WERI-Rb-1 (cell line): ENCODE measurements around the gene NKX2-2.

Experiments
- DNase-seq: peaks from one replicate; pipeline ENCODE4 v3.0.0-alpha.2; 2020
- H3K27ac ChIP-seq: fragments of 250-450 bp; sonication (Bioruptor Pico); 2 replicates; pipeline ENCODE4 v1.5.1; 2020; ENCODE audit warnings: mild to moderate bottlenecking, moderate library complexity
- H3K27me3 ChIP-seq: fragments of 250-450 bp; sonication (Bioruptor Pico); 2 replicates; pipeline ENCODE4 v1.5.1; 2021; ENCODE audit warnings: mild to moderate bottlenecking, low read depth, moderate library complexity; ENCODE audit not compliant: insufficient read depth, severe bottlenecking
- H3K36me3 ChIP-seq: fragments of 250-450 bp; sonication (Bioruptor Pico); 2 replicates; pipeline ENCODE4 v1.5.1; 2020; ENCODE audit warnings: mild to moderate bottlenecking, moderate library complexity
- H3K4me3 ChIP-seq: 2 replicates; pipeline ENCODE4 v1.5.1; 2011; ENCODE audit warnings: low read depth, mild to moderate bottlenecking, control low read depth, low read length
- H3K9me3 ChIP-seq: fragments of 250-450 bp; sonication (Bioruptor Pico); 2 replicates; pipeline ENCODE4 v1.5.1; 2021; ENCODE audit warnings: mild to moderate bottlenecking, moderate library complexity; ENCODE audit not compliant: severe bottlenecking
- CTCF ChIP-seq: IDR thresholded peaks from 2 replicates; pipeline ENCODE4 v1.5.1; 2011; ENCODE audit warnings: low read depth, mild to moderate bottlenecking, control low read depth, inconsistent platforms, low read length

Gene NKX2-2

GRCh38 chr20:21521596-21522480 is 8.0 kb upstream of the NKX2-2 start:
- no peak for TF ChIP-seq CTCF
- Histone ChIP-seq H3K27me3 (peaks cover 92% of the 10 kb centered on the region), H3K9me3 (peaks cover 33% of the 10 kb centered on the region), H3K36me3 (no peaks in the 10 kb centered on the region), H3K4me3 (no peak overlapping the region), H3K27ac (no peak overlapping the region)
- no peak for DNase-seq

GRCh38 chr20:21520702-21521595 is 7.1 kb upstream of the NKX2-2 start:
- DNase-seq: no peak
- no peak for TF ChIP-seq CTCF
- no peak overlapping the region for H3K4me3 ChIP-seq
- H3K27me3 ChIP-seq: peaks cover 95% of the 10 kb centered on the region
- no peak overlapping the region for H3K27ac ChIP-seq
- peaks cover 33% of the 10 kb centered on the region for H3K9me3 ChIP-seq
- H3K36me3 ChIP-seq: no peaks in the 10 kb centered on the region

DNA sequence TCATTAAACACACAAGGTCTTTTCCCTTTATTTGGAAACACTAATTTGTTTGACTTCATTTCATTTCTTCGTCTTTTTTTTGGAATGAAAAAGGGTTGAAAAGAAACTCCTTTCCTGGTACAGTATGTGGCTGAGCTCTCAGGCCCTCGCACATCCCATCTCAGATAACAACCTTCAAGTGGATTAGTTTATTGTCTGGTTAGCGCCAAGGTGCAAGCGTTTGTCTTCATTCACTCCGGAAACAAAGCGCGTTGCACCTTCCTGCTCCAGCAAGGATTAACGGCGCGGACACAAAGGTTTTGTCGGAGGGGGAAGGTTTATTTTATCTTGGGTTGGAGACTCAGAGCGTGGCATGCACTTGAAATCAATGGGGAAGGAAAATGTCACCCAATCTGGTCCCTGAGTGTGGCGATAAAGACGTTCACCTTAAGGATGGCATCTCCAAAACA is 5.3 kb upstream of the NKX2-2 start:
- H3K36me3 ChIP-seq: no peaks in the 10 kb centered on the region
- no peak for DNase-seq
- H3K9me3 ChIP-seq: peaks cover 33% of the 10 kb centered on the region
- no peak for TF ChIP-seq CTCF
- H3K4me3 ChIP-seq: no peak overlapping the region
- H3K27ac ChIP-seq: no peak overlapping the region
- peaks cover 88% of the 10 kb centered on the region for H3K27me3 ChIP-seq

DNA sequence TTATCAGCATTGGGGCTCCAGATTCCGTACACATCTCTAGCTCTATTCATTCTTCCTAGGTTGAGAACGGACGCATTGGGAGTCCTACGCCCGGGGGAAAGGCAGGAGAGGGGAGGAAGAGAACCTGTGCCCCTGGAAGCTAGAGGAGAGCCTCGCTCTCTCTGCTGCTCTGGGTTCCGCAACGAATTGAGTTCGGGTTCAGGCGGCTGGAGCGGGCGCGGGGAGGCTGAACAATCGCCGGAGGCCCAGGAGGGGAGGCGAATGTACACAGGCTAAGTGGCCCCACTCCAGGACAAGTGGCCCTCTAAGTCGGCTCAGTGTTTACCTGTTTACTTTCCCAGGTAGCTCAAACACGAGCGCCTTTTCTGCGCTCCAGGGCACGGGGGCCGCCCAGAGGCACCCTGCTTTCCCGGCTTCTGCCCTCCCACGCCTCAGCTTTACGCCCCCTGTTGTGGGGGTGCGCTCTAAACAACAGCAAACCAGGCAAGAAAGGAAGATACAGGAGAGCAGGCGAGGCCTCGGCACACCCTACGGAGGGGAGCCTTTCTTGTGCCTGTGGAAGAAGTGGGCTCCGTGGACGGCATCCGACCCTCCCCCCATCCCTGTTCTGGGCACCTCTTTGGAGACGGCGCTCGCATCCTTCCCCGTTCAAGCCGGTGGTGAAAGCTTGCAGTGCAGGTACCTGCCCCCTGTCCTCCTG is 4.6 kb upstream of the NKX2-2 start:
- DNase-seq: no peak
- Histone ChIP-seq H3K36me3 (no peaks in the 10 kb centered on the region), H3K9me3 (peaks cover 33% of the 10 kb centered on the region), H3K27me3 (peaks cover 85% of the 10 kb centered on the region), H3K4me3 (no peak overlapping the region), H3K27ac (no peak overlapping the region)
- no peak for TF ChIP-seq CTCF

DNA sequence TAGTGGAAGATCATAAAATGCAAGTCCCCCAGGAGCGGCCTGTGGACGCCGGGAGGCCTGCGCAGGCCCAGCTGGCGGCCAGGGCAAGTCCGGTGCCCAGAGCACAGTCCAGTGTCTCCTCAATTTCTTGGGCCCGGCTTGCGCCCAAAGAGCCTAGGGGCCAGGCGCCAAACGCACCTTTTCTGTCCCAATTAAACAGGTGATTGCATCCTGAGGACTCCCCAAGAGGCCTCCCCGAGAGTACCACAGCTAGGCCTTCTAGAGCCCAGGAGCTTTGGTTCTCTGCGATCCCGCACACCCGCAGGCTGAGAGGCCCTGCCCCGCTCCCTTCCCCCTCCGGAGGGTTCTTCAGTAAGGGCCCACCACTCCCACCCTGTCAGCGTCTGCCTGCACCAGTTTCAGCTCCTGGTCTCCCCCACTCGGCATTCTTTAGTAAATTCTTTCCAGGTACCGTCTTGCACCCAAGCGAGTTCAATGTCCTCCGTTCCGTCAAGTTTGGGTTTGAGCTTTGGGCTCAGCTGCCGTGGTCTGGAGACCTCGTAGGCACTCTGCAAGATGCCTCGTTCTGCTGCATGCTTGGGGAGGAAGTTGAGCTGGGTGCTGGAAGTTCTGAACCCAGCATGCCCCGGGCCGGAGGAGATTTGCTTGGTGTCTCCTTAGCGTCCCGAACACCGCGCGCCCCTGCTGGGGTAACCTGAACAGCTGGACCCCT is 3.9 kb upstream of the NKX2-2 start:
- Histone ChIP-seq H3K27ac (no peak overlapping the region), H3K4me3 (no peak overlapping the region), H3K36me3 (no peaks in the 10 kb centered on the region), H3K9me3 (peaks cover 35% of the 10 kb centered on the region), H3K27me3 (peaks cover 85% of the 10 kb centered on the region)
- TF ChIP-seq CTCF: no peak
- no peak for DNase-seq
